Lower leg skin (tissue), 4 donors: ENCODE measurements around the gene REEP5. TPM values are rescaled to one million over a fixed set of nuclear protein-coding genes. Genes with fewer than 3 reads are reported as not detected.

ENCODE experiments used
- DNase-seq, 2 donors: peaks; one replicate each; pipeline ENCODE4 v3.0.0-alpha.2; 2019; ENCODE audit warnings: low spot score in 2 of 2
- H3K4me3 ChIP-seq: fragments of 200-600 bp; sonication (generic); 2 replicates; pipeline ENCODE4 v1.5.1; 2017; ENCODE audit warnings: mild to moderate bottlenecking, low read depth; ENCODE audit not compliant: poor library complexity, severe bottlenecking
- POLR2A ChIP-seq, 2 donors: fragments of 450-650 bp; IDR thresholded peaks; one replicate each; pipeline ENCODE4 v1.6.1; 2016 to 2017; ENCODE audit warnings: antibody characterized with exemption in 2 of 2, mild to moderate bottlenecking in 1 of 2, moderate library complexity in 1 of 2
- WGBS, 2 donors: methylation state at CpG; one replicate each; pipeline ENCODE4 v1.1.5; 2018; 5-methylcytosine and 5-hydroxymethylcytosine counted together
- intact Hi-C: fragments of 100-400 bp; cut with DNase I; formaldehyde crosslinking; loops from one replicate; pipeline ENCODE4 v1.15.0; 2023; ENCODE audit warnings: low total_unique reads
- total RNA-seq, 4 donors: library from RNA; depleted of rRNA; stranded (reverse); fragments of >200 nt; gene quantifications; one replicate each; pipeline ENCODE4 v1.1.0, GENCODE V29; 2016
- TF ChIP-seq, protein P1 (sequence below), 3 donors: fragments of 450-650 bp; IDR thresholded peaks; one replicate each; pipeline ENCODE4 v1.5.1; 2016; ENCODE audit warnings: antibody characterized with exemption in 3 of 3, mild to moderate bottlenecking in 3 of 3, moderate library complexity in 2 of 3

The REEP5 gene
- total RNA-seq, 4 donors from 2014 or later: 50.7 to 85.5 (median 74.4) TPM

DNA sequence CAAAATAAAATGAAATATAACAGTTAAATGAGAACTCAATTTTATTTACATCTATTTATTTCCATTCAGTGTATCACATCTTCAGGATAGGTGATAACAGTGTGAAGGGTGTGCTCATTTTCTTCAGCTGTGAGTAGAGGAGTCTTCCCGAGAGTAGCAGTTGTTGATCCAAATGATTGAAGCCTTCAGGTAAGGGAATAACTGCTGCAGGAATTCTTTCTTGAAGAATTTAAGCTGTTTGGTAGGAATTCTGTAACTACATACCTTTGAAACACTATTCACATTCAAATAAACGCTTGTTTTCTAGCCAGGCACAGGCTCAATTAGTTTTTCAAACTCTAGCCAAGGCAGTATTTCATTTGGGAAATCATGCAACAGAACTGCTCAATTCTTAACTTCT lies 45.7 kb downstream of the REEP5 start:
- no peak for DNase-seq
- no peak for TF ChIP-seq POLR2A (IDR thresholded peaks at IDR 0.05)
- TF ChIP-seq, protein P1, sequence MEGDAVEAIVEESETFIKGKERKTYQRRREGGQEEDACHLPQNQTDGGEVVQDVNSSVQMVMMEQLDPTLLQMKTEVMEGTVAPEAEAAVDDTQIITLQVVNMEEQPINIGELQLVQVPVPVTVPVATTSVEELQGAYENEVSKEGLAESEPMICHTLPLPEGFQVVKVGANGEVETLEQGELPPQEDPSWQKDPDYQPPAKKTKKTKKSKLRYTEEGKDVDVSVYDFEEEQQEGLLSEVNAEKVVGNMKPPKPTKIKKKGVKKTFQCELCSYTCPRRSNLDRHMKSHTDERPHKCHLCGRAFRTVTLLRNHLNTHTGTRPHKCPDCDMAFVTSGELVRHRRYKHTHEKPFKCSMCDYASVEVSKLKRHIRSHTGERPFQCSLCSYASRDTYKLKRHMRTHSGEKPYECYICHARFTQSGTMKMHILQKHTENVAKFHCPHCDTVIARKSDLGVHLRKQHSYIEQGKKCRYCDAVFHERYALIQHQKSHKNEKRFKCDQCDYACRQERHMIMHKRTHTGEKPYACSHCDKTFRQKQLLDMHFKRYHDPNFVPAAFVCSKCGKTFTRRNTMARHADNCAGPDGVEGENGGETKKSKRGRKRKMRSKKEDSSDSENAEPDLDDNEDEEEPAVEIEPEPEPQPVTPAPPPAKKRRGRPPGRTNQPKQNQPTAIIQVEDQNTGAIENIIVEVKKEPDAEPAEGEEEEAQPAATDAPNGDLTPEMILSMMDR (IDR thresholded peaks at IDR 0.05): no peak
- intact Hi-C loops: no loop called here
- 48% methylated on average over 2 of the region's 2 CpGs for WGBS, 2 donors
- no peak overlapping the region for H3K4me3 ChIP-seq

DNA sequence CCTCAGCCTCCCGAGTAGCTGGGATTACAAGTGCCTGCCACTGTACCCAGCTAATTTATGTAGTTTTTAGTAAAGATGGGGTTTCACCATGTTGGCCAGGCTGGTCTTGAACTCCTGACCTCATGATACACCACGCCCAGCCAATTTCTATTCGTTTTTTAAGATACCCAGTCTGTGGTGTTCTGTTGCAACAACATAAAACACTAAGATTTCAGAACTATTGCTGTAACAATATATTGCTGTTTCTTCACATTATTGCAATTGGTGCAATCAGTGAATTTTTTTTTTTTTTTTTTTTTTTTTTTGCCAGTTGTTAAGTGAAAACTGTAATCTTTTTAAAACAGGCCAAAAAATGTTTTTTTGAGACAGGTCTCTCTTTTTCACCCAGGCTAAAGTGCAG lies 51.1 kb downstream of the REEP5 start:
- no peak overlapping the region for H3K4me3 ChIP-seq
- TF ChIP-seq, protein P1 (IDR thresholded peaks at IDR 0.05): no peak
- TF ChIP-seq POLR2A (IDR thresholded peaks at IDR 0.05): no peak
- WGBS, 2 donors: 72 to 80% methylated on average over 3 of the region's 3 CpGs
- intact Hi-C loops: no loop called here
- no peak for DNase-seq

DNA sequence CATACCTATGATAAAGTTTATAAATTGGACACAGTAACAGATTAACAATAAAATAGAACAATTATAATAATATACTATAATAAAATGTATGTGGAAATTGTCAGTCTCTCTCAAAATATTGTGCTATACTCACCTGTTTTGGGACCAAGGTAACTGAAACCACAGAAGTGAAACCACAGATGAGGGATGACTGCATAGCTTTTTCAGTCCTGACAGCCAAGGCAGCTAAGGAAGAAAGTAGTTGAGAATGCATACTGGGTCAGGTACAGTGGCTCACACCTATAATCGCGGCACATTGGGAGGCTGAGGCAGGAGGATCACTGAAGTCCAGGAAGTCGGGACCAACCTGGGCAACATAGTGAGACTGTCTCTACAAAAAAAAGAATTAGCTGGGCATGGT lies 52.1 kb downstream of the REEP5 start:
- no peak for DNase-seq
- WGBS, 2 donors: 95 to 97% methylated on average over 3 of the region's 3 CpGs
- intact Hi-C loops: no loop called here
- TF ChIP-seq, protein P1 (IDR thresholded peaks at IDR 0.05): no peak
- TF ChIP-seq POLR2A (IDR thresholded peaks at IDR 0.05): no peak
- H3K4me3 ChIP-seq: no peak overlapping the region

DNA sequence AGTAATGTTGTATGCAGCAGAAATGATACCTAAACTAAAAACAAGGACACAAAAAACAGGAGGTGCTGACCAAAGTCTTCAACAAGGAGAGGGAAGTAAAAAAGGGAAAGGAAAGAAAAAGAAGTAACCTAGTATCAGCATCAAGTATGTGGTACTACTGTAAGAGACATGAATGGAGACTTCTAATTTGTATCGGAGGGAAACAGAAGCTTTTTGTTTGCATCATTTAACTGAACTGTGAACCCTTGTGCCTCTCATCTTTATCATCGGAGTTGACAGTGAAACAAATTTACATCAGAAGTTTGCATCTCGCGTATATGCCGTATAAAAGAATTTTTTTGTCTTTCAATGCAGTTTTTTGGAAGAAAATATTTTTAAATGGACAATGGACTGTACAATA lies 54.6 kb downstream of the REEP5 start:
- no peak overlapping the region for H3K4me3 ChIP-seq
- 87 to 99% methylated on average over 5 of the region's 5 CpGs for WGBS, 2 donors
- intact Hi-C loops: no loop called here
- TF ChIP-seq, protein P1 (IDR thresholded peaks at IDR 0.05): no peak
- TF ChIP-seq POLR2A (IDR thresholded peaks at IDR 0.05): no peak
- no peak for DNase-seq

DNA sequence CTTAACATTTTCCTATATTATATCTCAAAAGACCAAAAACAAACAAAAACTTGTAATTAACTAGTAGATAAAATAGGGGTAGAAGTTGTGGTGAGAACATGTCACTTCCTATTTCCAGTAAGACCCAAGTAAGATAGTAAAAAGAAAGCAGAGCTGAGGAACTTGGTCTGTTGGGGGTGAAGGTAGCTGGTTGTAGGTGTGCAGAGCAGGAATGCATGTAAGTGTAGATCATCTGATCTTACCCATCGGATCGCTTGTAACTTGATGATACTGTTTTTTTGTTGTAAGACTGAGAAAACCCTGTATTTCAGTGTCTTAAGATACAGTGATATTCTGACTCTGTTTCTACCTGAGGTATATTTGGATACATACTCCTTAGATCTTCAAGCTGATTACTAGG lies 55.3 kb downstream of the REEP5 start:
- TF ChIP-seq, protein P1 (IDR thresholded peaks at IDR 0.05): no peak
- TF ChIP-seq POLR2A (IDR thresholded peaks at IDR 0.05): no peak
- DNase-seq: no peak
- no peak overlapping the region for H3K4me3 ChIP-seq
- WGBS, 2 donors: 89 to 92% methylated on average over 2 of the region's 2 CpGs
- intact Hi-C loops: no loop called here

DNA sequence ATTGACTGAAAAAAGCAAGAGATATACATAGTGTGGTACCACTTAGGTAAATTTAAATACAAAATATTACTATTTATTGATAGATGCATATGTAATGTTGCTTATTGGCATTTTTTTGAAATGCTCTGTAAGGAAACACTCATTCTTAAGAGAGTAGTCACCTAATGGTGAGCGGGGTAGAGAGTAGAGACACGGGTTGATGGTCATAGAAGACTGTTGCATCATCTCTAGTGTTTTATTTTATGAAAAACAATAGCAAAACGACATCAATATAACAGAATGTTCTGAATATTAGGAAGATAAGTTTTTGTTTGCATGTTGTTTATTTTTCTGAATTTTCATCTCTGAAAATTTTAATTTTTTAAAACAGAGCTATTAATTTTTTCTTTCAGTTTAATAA lies 56.9 kb downstream of the REEP5 start:
- 88 to 91% methylated on average over 3 of the region's 3 CpGs for WGBS, 2 donors
- intact Hi-C loops: no loop called here
- H3K4me3 ChIP-seq: no peak overlapping the region
- TF ChIP-seq, protein P1 (IDR thresholded peaks at IDR 0.05): no peak
- no peak for TF ChIP-seq POLR2A (IDR thresholded peaks at IDR 0.05)
- no peak for DNase-seq
